GM18517 (cell line): ENCODE measurements around the gene C19orf81.

Experiments
- ATAC-seq: cut with Tn5 transposase; IDR thresholded peaks from one replicate; pipeline ENCODE4 v1.9.1; 2021; ENCODE audit warnings: mild to moderate bottlenecking, moderate library complexity; ENCODE audit not compliant: unreplicated experiment

C19orf81 gene

DNA sequence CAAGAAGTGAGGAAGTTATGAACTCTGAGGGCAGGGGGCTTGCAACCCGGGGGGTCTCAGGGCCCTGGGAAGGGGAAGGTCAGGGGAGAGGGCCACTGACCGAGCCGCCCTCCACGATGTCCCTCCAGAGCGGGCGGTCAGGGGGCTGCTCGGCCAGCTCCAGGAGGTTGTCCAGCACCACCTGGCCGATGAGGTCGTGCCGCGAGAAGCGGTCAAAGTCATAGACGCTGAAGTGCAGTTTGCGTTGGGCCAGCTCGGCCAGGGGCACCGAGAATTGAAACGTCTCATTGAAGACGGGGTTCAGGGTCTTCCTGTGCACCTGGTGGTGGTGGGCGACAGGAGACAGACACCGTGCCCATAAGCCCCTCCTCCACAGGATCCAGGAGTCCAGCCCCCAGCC is 20.1 kb upstream of the C19orf81 start:
- ATAC-seq: no peak

DNA sequence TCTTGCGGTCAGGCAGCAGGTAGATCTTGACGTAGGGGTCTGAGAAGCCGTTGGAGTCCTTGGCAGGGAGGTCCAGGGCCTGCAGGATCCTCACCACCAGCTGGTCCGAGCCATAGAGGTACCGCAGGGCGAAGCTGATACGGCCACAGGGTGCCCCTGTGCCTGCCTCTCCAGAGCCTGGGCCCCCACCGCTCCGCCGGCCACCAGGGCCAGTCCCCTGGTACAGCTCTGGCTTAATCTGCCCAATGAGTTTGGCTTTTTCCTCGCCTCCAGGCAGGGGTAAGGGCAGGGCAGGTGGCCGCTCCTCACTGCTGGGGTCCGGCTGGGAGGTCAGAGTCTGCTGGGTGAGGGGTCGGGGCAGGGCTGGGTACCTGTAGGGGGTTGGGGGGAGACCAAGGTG is 19.4 kb upstream of the C19orf81 start:
- ATAC-seq: no peak

DNA sequence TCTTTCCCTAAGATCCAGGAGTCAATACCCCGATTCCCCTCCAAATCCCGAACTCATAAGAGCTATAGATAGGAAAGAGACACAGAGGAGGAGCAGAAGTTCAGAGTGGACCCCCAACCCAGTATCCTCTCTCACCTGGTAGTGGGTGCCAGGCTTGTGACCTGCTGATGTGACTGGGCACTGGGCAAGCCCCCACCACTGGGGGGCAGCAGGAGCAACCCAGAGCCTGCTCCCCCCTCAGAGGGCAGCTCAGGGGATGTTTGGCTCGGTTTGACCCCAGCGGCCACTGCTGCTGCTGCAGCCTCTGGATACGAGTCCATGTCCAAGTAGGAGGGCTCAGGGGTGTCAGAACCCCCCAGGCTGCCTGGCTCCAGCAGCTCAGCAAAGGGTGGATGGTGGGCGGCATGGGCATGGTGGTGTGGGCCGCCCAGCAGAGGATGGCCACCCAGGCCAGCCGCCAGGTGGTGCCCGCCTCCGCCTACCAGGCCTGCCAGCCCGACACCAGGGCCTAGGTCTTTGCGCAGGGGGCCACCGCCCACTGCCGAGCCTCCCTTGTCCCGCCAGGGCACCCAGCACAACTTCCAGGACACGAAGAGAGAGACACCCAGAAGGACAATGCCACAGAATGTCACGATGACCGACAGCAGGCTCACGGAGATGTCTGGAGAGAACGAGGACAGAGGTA is 17.0 kb upstream of the C19orf81 start:
- ATAC-seq: no peak

DNA sequence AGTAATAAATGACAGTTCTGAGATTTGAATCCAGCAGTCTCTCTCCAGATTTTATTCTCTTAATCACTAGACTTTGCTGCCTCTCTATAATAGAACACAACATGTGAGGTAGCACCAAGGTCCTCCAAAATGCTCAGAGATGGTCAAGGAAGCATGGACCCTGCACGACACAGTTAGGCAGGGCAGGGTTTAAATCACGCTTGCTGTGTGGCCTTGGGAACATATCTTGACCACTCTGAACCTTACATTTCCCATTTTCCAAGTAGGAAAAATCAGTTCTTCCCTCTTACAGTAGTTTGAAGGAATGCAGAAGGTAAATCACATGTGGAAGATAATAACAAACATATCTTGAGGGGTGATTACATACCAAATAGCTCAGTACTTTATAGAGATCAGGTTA is 15.9 kb upstream of the C19orf81 start:
- ATAC-seq: no peak

DNA sequence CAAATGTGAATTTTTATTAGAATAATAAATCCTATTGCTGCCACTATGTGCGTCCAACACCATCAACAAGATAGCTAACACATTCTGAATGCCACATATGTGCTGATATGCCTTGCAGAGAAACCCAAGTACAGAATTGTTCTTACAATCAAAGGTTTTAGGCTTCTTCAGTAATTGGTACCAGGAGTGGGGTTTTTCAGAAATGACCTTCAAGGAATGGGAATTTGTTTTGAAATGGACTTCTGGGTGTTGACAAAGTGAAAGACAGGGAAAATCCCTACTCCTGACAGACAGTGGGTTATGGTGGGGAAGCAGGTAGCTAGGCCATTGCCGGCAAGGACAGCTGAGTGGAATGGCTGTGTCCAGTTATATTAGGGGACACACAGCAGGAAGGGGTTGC is 15.3 kb upstream of the C19orf81 start:
- ATAC-seq: no peak

GRCh38 chr19:50636317-50637085 is 12.7 kb upstream of the C19orf81 start:
- no peak for ATAC-seq

DNA sequence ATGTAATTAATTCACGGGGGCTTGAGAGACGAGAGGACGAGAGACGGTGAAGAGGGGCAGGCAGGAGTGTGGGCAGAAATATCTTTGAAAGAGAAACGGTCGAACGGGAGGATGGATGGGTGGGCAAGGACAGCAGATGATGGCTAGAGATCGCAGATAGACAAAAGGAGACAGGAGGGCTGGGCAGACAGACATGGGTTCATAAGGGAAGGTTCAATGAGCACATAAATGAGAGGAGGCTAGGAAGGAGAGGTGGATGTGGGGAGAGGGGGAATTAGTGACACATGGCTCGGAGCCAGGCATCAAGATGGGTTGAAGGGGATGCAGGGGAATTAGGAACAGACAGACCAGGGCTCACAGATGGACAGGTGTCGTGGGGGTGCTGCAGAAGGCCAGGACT is 10.6 kb upstream of the C19orf81 start:
- ATAC-seq: no peak

DNA sequence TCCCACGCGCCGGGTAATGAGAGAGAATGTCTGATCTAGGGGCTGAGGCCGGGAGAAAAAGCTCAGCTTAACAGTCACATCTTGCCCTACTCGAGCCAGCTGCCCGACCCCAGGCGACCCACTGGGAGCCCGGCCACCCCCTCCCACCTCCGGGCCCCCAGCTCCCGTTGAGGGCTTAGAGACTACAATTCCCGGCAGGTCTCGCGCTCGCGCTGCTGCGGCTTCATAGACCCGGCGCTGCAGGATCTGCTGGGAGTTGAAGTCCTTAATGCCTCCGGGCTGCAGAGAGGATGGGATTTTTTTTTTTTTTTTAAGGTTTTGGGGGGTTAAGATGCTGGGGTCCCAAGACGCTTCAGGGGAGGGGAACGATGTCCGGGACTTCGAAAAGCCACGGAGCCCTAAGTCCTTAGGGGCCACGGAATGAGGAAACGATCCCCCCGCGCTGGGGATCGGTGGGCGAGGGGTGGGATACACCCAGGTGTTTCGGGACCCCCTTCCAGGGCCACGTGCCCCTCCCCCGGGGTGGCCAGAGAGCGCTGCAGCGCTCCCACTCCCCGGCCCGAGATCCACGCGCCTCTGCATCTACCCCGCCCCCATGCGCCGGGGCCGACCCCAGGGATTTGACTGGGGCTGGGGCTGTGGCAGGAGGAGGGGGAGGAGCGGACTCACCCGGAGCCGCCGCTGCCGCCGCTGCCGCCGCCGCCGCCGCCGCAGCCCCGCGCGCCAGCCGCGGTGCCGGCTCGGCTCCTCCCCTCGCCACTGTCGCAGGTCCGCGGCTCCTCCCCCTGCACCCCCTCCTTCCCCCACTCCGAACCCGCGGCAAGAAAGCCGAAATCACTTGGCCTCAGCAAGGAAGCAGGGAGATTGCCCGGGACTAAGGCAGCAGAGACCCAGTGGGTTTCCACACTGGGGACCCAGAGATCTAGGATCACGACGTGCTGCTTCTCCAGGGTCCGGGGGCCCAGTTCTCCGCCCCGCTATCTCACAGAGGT is 9.8 kb upstream of the C19orf81 start, which contains the start of gene SYT3:
Gene SYT3, minus strand, starts transcription at position 761 of the 992 bp plus-strand sequence. CDS start 2,470 bp downstream, outside the sequence.
- no peak for ATAC-seq

DNA sequence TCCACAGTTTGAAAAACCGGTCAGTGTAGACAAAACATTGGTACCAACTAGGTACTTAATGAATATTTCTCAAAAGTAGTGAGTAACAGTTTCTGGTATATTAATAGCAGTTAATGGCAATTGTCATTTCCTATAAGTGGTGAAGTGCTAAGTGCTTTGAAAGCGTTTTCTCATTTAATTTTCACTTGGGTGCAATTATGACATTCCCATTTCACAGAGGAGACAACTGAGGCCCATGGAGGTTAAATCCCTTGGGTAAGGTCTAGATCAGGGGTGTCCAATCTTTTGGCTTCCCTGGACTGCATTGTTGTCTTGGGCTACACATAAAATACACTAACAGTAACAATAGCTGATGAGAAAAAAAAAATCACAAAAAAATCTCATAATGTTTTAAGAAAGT is 8.9 kb upstream of the C19orf81 start:
- no peak for ATAC-seq

- no peak for ATAC-seq
Observed at GRCh38 chr19:50644315-50644915, 4.8 kb upstream of the C19orf81 start.

GRCh38 chr19:50645107-50645506 is 4.1 kb upstream of the C19orf81 start:
- no peak for ATAC-seq

DNA sequence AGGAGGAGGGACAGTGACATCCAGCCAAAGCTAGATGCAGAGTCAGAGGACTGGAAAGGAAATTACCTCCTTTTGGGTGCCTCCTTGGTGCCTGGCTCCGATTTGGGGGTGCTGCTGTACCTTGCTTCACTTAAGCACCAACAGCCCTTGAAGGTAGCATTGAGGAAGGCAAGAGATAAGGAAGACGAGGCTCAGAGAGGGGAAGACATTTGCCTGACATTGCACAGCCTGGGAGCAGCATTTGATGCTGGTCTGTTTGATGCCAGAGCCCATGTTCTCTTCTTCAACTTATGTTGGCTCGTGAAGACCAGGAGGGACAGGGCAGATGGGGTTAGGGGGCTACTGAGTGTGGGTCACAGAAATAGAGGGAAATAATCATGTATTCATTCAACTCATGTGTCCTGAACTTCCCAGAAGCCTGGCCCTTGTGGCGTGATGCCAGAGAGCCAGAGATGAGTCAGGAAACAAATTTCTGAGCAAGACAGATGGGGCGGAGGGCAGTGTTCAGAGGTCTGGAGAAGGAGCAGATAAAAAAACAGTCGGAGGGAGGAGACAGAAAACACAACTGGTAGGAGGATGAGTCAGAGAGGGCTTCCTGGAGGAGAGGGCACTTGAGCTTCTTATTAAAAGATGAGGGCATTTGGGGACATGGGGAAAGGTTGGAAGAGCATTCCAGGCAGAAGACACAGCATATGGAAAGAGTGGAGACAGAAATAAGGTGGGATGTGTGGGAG is 3.0 kb upstream of the C19orf81 start:
- no peak for ATAC-seq

DNA sequence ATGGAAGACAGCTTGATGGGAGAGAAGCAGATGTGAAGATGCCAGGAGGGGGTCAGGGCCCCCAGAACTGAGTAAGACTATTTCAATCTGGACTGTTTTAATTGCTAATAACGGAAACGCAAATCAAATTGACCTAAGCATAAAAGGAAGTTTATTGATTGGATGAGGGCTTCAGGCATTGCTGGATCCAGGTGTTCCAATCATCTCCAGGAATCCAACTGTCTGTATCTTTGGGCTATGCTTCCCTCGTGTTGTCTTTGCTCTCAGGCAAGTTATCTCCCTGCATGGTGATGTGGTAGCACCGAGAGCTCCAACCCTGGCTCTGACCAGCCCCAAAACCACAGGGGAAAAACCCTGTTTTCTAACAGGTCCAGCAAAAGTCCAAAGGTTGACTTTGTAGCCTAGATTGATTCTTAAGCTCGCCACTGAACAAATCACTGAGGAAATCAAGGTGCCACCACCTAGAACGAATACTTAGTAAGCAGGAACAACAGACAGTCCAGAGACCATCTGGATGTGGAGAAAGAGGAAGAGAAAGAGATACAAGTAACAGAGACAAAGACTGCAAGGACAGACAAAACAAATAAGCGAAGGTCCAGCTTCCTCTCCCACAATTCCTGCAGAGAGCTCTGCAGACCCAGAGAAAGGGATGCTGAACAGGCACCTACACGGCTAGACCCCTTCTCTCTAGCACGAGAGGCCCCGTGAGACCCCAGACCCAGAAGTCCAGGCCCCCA is 1.2 kb upstream of the C19orf81 start:
- no peak for ATAC-seq

DNA sequence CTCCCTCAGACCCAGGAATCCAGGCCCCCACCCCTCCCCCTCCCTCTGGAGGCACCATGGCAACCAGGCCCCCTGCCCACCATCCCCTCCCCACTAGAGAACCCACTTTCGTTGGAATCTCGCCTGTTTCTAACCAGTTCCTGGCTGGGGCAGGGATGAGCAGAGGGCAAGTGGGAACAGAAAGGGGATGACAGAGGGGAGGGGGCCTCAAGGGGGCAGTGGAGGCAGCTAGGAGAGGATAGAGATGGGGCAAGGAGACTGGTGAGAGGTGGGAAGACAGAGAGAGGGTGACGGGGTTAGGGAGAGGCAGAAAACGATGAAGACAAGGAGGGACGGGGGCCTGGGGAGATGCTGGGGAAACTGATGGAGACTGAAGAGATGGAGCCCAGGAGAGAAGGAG is 586 bp upstream of the C19orf81 start:
- no peak for ATAC-seq

DNA sequence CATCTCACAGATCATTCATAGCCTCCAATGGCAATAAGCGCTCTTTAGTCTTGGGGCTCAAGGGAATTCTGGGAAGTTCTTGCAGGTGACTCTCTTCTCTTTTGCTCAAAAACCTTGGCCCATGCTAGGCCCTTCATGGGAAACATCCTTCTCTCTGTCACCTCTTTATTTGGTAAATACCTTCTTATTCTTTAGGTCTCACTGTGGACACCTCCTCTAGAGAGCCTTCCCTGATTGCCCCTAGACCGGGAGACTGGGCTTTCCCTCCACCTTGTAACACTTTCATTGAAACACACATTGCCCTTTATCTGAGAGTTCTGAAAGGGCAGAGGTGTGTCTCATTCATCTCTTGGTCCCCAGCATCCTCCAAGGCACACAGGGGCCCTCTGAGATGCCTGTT is 1.9 kb downstream of the C19orf81 start:
- no peak for ATAC-seq

DNA sequence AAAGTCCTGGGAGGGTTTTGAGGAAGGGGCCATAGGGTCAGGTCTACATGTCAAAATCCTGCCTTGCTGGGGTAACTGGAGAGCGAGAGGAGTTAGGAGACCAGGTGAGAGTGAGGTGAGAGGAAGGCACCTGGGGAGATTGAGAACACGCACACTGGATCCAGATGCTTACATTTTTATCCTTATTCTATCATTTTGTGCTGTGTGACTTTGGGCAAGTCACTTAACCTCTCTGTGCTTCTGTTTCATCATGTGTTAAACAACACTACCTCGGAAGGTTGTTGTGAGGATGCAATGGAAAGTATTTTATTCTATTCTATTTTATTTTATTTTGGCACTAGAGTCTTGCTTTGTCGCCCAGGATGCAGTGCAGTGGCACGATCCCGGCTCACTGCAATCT is 3.5 kb downstream of the C19orf81 start:
- ATAC-seq: no peak

- no peak for ATAC-seq
Observed at GRCh38 chr19:50654882-50655281, 5.6 kb downstream of the C19orf81 start.

- ATAC-seq: no peak
Observed at GRCh38 chr19:50657222-50657669, 8.0 kb downstream of the C19orf81 start.

- peak; percentile 86 for ATAC-seq
Observed at GRCh38 chr19:50657712-50658440, 8.6 kb downstream of the C19orf81 start.
